Left forelimb (tissue), 1 donor: ENCODE results near the gene SLC1A5.

Experiments used
- DNase-seq: peaks from one replicate; pipeline ENCODE4 v3.0.0-alpha.2; 2018; ENCODE audit warnings: low spot score

SLC1A5 gene

DNA sequence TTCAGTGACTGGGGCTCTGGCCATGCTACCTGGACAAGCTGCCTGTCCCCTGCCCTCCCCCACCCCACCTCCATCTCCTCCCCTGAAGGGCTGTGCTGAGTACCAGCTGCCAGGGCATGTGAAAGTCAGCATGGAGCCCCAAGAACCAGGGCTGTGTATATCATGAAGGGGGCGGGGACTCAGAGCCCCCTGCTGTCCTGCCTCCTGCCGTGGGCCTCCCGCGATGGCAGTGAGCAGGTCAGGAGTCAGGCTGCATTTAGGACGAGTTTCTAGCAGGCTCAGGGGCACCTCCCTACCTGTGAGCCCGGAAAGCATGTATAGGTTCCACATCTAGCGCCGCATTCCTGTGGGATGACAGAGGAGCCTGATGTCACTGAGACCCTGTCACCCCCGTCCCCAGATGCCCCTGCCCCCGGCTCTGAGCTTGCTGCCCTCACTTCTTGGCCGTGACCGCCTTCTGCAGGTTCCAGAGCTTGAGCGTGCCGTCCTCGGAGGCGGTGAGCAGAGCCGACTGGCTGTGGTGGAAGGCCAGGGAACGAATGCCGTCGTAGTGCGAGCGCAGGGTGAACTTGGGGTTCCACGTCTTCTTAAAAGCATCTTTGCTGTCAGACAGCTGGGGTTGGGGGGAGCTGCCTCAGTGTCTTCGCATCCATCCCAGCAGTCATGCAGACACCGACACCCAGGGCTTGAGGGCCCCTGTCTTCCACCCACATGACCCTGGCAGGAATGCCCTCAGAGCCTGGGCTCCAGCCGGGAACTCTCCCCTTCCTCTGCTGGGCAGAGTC is 63.2 kb downstream of the SLC1A5 start:
- DNase-seq, result no peak
